Parathyroid adenoma (tissue), 2 donors: Measurements from ENCODE around the gene WWP2.
"Not testable (repeated sequence)": the region's sequence is repeated elsewhere in the genome, so short reads cannot be mapped to it uniquely, and the experiment has no call there.

ENCODE experiments used
- H2AFZ ChIP-seq: fragments of 300-600 bp; sonication (generic); one replicate; pipeline ENCODE4 v1.7.0; 2017; ENCODE audit warnings: antibody characterized with exemption, mild to moderate bottlenecking
- H3K27ac ChIP-seq: fragments of 300-600 bp; sonication (generic); one replicate; pipeline ENCODE4 v1.7.0; 2017
- H3K27me3 ChIP-seq: fragments of 300-600 bp; sonication (generic); one replicate; pipeline ENCODE4 v1.7.0; 2017; ENCODE audit warnings: low read length; ENCODE audit not compliant: control insufficient read depth, insufficient read depth
- H3K36me3 ChIP-seq: fragments of 300-600 bp; sonication (generic); one replicate; pipeline ENCODE4 v1.7.0; 2017; ENCODE audit warnings: low read length; ENCODE audit not compliant: control insufficient read depth, insufficient read depth
- H3K4me1 ChIP-seq: fragments of 300-600 bp; sonication (generic); one replicate; pipeline ENCODE4 v1.7.0; 2017; ENCODE audit warnings: control low read depth
- H3K4me2 ChIP-seq: fragments of 300-600 bp; sonication (generic); one replicate; pipeline ENCODE4 v1.7.0; 2017; ENCODE audit warnings: low read length
- H3K4me3 ChIP-seq: fragments of 300-600 bp; sonication (generic); one replicate; pipeline ENCODE4 v1.7.0; 2017; ENCODE audit warnings: low read depth, low read length
- H3K79me2 ChIP-seq: fragments of 300-600 bp; sonication (generic); one replicate; pipeline ENCODE4 v1.7.0; 2017; ENCODE audit warnings: control low read depth
- H3K9ac ChIP-seq: fragments of 300-600 bp; sonication (generic); one replicate; pipeline ENCODE4 v1.7.0; 2017; ENCODE audit warnings: mild to moderate bottlenecking
- H3K9me3 ChIP-seq: fragments of 300-600 bp; sonication (generic); one replicate; pipeline ENCODE4 v1.7.0; 2017; ENCODE audit warnings: low read length; ENCODE audit not compliant: control insufficient read depth
- TF ChIP-seq, protein P1 (sequence below): fragments of 300-600 bp; sonication (generic); IDR thresholded peaks from one replicate; pipeline ENCODE4 v1.7.0; 2017; ENCODE audit warnings: antibody characterized with exemption, mild to moderate bottlenecking
- donor health status: primary hyperparathyroidism.

Gene WWP2

DNA sequence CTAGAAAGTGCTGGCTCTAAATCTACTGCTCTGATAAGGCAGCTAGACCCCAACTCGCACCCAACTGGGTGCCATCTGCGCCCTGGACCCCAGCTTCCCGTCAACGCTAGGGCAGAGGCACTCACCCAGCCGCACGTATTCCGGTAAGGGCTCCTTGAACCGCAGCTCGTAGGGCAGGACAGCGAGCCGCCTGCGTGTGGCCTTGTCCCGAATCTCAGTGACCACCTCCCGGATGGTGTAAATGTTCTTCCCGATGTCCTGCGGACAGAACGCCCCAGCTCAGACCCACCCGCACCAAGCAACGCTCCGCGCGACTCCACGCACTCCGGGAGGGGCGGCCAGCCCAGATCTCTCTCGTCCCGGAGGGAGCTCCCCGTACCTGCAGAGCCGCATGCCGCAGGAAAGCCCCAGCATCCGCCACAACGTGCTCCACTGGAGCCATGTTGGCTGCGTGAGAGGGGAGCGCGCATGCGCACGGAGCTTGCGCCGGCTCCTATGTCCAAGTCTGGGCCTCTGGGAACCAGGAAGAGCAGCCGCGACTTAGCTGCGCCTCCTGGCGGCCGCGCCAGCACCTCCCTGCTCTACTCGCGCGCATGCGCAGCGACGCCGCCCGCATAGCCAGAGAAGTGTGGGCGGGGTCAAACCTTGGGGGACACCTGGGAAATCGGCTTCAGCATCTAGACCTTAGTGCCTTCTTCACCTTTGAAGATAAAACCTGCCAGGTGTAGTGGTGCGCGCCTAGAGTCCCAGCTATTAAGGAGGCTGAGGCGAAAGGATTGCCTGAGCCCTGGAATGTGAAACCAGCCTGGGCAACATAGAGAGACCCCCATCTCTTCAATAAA is 7.4 kb upstream of the WWP2 start, which contains the start of gene NOB1:
Gene NOB1 (minus strand): TSS at position 458 of the 842 bp plus-strand sequence. CDS start 16 bp downstream, at position 442.
- Histone ChIP-seq H2AFZ (peak within 1 kb of the TSS; percentile 92), H3K9me3 (no peaks in the 10 kb centered on the region), H3K4me2 (peak within 1 kb of the TSS; percentile 84), H3K4me3 (peak within 1 kb of the TSS; percentile 71), H3K27me3 (no peaks in the 10 kb centered on the region), H3K9ac (no peak within 1 kb of the TSS), H3K4me1 (no peaks in the 10 kb centered on the region), H3K36me3 (no peaks in the 10 kb centered on the region), H3K27ac (peak within 1 kb of the TSS; percentile 57), H3K79me2 (peaks cover 11% of the 10 kb centered on the region)
- TF ChIP-seq, protein P1, sequence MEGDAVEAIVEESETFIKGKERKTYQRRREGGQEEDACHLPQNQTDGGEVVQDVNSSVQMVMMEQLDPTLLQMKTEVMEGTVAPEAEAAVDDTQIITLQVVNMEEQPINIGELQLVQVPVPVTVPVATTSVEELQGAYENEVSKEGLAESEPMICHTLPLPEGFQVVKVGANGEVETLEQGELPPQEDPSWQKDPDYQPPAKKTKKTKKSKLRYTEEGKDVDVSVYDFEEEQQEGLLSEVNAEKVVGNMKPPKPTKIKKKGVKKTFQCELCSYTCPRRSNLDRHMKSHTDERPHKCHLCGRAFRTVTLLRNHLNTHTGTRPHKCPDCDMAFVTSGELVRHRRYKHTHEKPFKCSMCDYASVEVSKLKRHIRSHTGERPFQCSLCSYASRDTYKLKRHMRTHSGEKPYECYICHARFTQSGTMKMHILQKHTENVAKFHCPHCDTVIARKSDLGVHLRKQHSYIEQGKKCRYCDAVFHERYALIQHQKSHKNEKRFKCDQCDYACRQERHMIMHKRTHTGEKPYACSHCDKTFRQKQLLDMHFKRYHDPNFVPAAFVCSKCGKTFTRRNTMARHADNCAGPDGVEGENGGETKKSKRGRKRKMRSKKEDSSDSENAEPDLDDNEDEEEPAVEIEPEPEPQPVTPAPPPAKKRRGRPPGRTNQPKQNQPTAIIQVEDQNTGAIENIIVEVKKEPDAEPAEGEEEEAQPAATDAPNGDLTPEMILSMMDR, result peak; percentile 99

DNA sequence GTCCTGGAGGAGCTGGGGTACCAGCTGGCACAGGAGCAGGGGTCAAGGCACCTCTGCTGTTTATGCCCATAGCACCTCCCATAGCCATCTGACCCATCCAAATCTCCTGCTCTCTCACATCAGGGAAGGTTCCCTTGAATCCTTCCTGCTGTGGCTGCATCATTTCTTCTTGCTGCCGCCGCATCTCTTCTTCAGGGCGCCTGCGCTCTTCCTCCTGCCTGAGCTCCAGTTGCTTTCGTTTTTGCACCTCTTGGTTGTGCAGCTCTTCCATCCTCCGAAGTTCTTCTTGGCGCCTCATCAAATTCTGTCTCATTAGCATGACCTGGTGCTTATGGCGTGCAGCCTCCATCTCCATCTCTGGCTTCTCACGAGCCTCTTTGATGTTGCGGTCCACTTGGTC is 5.4 kb upstream of the WWP2 start:
- no peaks in the 10 kb centered on the region for H3K9me3 ChIP-seq
- H3K27ac ChIP-seq, result no peak overlapping the region
- peaks cover 16% of the 10 kb centered on the region for H3K79me2 ChIP-seq
- H3K4me2 ChIP-seq, result no peak overlapping the region
- H2AFZ ChIP-seq, result no peak overlapping the region
- H3K36me3 ChIP-seq, result no peaks in the 10 kb centered on the region
- TF ChIP-seq, protein P1, result no peak
- no peak overlapping the region for H3K9ac ChIP-seq
- no peak overlapping the region for H3K4me3 ChIP-seq
- peaks cover 3% of the 10 kb centered on the region for H3K4me1 ChIP-seq
- no peaks in the 10 kb centered on the region for H3K27me3 ChIP-seq

DNA sequence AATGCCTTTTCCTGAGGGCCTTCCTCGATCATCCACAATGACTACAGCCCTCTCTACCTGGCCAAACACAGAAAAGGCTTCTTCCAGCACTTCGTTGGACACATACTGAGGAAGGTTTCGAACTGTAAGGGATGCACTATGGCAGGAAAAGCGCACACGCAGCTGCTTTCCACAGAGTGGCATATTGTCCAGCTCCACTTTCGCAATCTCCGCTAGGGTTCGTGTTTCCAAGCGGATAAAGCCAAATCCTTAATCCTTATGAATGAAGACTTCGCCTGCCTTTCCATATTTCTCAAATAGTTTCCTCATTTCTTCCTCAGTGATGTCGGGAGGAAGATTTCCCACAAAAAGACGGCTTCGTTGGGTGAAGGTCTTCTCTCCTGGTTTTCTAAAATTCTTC is 4.8 kb upstream of the WWP2 start:
- H3K9me3 ChIP-seq, H3K27me3 ChIP-seq: not testable (repeated sequence)

DNA sequence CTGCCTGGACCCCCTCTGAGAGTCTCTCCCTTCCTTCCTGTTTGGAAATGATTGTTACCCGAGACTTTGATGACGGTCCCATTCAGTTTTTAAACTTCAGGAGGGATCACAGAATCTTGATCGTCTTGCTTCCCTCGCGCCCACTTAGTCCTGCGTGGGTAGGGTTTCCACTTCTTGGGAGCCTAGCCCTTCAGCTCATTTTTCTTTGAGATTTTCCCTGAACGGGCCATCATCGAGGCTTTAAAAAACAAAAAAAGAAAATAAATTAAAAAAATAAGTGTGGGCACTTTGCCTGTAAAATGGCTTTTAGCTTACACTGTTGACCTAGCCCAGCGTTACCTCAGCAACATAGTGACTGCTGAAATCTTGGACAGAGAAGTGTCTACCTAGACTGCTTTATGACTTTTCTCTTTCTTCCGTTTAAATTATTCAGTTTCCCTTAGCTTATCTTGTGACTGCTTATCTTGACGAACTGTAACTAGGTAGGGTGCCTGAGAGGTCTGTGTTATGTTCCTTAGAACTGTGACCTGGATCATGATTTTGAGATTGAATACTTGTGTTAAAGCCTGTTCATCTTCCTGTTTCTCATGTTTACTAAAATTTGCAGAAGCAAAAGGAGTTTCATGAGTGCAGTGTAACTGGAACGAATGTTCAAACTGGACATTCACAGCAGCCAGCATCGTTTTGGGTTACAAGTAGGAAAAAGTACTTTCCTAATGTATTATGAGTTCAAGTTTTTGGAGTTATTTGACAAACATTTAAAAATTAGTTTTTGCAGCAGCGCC is 874 bp downstream of the WWP2 start:
- peaks cover 5% of the 10 kb centered on the region for H3K4me1 ChIP-seq
- H3K27ac ChIP-seq, result peak overlapping the region; percentile 95
- no peaks in the 10 kb centered on the region for H3K36me3 ChIP-seq
- no peaks in the 10 kb centered on the region for H3K27me3 ChIP-seq
- peaks cover 24% of the 10 kb centered on the region for H3K79me2 ChIP-seq
- H2AFZ ChIP-seq, result peak overlapping the region; percentile 93
- H3K4me3 ChIP-seq, result peak overlapping the region; percentile 96
- peak overlapping the region; percentile 68 for H3K9ac ChIP-seq
- TF ChIP-seq, protein P1, result no peak
- H3K9me3 ChIP-seq, result no peaks in the 10 kb centered on the region
- H3K4me2 ChIP-seq, result peak overlapping the region; percentile 91

More for the DNA sequence above, 4.8 kb upstream of the WWP2 start:
- not testable (repeated sequence) for H3K9ac ChIP-seq, H3K4me1 ChIP-seq, H2AFZ ChIP-seq, H3K27ac ChIP-seq, H3K4me2 ChIP-seq, H3K4me3 ChIP-seq, H3K36me3 ChIP-seq
- peaks cover 19% of the 10 kb centered on the region for H3K79me2 ChIP-seq

DNA sequence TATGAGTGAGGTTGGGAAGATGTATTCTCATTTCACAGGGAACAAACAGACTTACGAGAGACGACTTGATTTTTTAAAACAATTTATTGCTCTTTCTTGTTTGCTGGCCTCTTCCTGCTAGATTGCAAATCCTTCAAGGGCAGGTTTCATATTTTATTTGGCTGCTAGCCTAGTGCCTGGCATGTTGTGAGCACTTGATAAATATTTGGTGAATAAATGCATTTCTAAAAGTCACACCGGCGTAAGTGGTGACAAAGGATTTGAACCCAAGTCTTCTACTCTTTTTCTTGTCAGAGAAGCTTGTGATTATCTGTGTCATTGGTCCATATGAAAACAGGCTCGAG is 1.4 kb downstream of the WWP2 start:
- TF ChIP-seq, protein P1, result no peak
- no peaks in the 10 kb centered on the region for H3K9me3 ChIP-seq
- no peaks in the 10 kb centered on the region for H3K27me3 ChIP-seq
- peak overlapping the region; percentile 95 for H3K27ac ChIP-seq
- H3K36me3 ChIP-seq, result no peaks in the 10 kb centered on the region
- peak overlapping the region; percentile 91 for H3K4me2 ChIP-seq
- H3K79me2 ChIP-seq, result peaks cover 30% of the 10 kb centered on the region
- no peak overlapping the region for H3K9ac ChIP-seq
- no peak overlapping the region for H2AFZ ChIP-seq
- H3K4me3 ChIP-seq, result peak overlapping the region; percentile 96
- peaks cover 5% of the 10 kb centered on the region for H3K4me1 ChIP-seq
